K562 (cell line): Measurements from ENCODE around the gene COPS6. TPM values are rescaled to one million over a fixed set of nuclear protein-coding genes. Genes with fewer than 3 reads are reported as not detected.

Source experiments
- ATAC-seq: fragments of 200-7000 bp; cut with Tn5 transposase; 3 replicates; pipeline ENCODE4 v1.9.1; 2020; ENCODE audit warnings: moderate library complexity
- BruUV-seq: library from RNA; stranded (reverse); fragments of 400-500 nt; replicated peaks from 2 replicates; lab custom pipeline; 2021; lab: Mats Ljungman, UMichigan
- CTCF ChIA-PET: fragments of 300-600 bp; formaldehyde crosslinking; extraction: SDS; loops from one replicate; lab custom pipeline; 2021; ENCODE audit warnings: low intra/inter-chr PET ratio; lab: Yijun Ruan, JAX
- POLR2A ChIA-PET: fragments of 300-600, 350-650 bp; sonication (Branson Sonifier 250); formaldehyde crosslinking; extraction: SDS; loops from one replicate; lab custom pipeline; 2021; ENCODE audit warnings: antibody characterized with exemption, inconsistent platforms; lab: Yijun Ruan, JAX
- DNase-seq, 4 experiments: peaks; one replicate each; pipeline versions ENCODE4 v3.0.0 to v3.0.0-alpha.2; 2011 to 2018; ENCODE audit warnings: low spot score in 3 of 4, mixed read lengths in 3 of 4; ENCODE audit errors: extremely low read depth in 1 of 4
- FAIRE-seq: peaks from 2 replicates; lab custom pipeline; 2011; peaks lifted over from hg19 to GRCh38; lab: Jason Lieb, UNC
- H2AFZ ChIP-seq: 2 replicates; pipeline ENCODE4 v1.6.0; 2011; ENCODE audit warnings: low read depth, low read length, control low read depth, inconsistent platforms
- H3K27ac ChIP-seq: fragments of 200-600 bp; 3 replicates; pipeline ENCODE4 v1.8.0; 2011; ENCODE audit warnings: low read depth, mild to moderate bottlenecking, control low read depth, inconsistent platforms, low read length, moderate library complexity, mixed read lengths; ENCODE audit errors: extremely low read depth
- H3K27me3 ChIP-seq, 2 experiments: fragments of 300-600 bp in 1 of 2; 2 replicates in 1 of 2; 3 replicates in 1 of 2; pipeline versions ENCODE4 v1.6.0 to v1.8.0; 2011; ENCODE audit warnings: inconsistent platforms in 2 of 2, low read length in 2 of 2, mild to moderate bottlenecking in 1 of 2, mixed read lengths in 1 of 2, moderate library complexity in 1 of 2; ENCODE audit not compliant: control insufficient read depth in 2 of 2, insufficient read depth in 2 of 2
- H3K36me3 ChIP-seq: fragments of 300-600 bp; 3 replicates; pipeline ENCODE4 v1.8.0; 2011; ENCODE audit warnings: mild to moderate bottlenecking, low read length, inconsistent platforms; ENCODE audit not compliant: control insufficient read depth, insufficient read depth
- H3K4me1 ChIP-seq, 2 experiments: fragments of 200-600 bp in 1 of 2; replicated peaks in 1 of 2; 2 replicates in 1 of 2; 3 replicates in 1 of 2; pipeline versions ENCODE4 v1.5.1 to v1.8.0; 2011; ENCODE audit warnings: inconsistent platforms in 2 of 2, low read length in 2 of 2, mild to moderate bottlenecking in 1 of 2, mixed read lengths in 1 of 2, moderate library complexity in 1 of 2; ENCODE audit not compliant: control insufficient read depth in 2 of 2, insufficient read depth in 2 of 2
- H3K4me2 ChIP-seq: 2 replicates; pipeline ENCODE4 v1.6.1; 2011; ENCODE audit warnings: low read length, control low read depth, inconsistent platforms, mixed read lengths; ENCODE audit not compliant: insufficient read depth
- H3K4me3 ChIP-seq: fragments of 200-600 bp; sonication (generic), shearing (Covaris generic); 2 replicates; pipeline ENCODE4 v1.5.1; 2016; ENCODE audit warnings: control low read depth, inconsistent platforms
- H3K79me2 ChIP-seq: fragments of 200-600 bp; 3 replicates; pipeline ENCODE4 v1.8.0; 2011; ENCODE audit warnings: low read length, inconsistent platforms; ENCODE audit not compliant: control insufficient read depth, insufficient read depth
- H3K9ac ChIP-seq, 2 experiments: 2 replicates each; pipeline versions ENCODE4 v1.6.0 to v1.6.1; 2011; ENCODE audit warnings: low read depth in 2 of 2, low read length in 2 of 2, control low read depth in 1 of 2, inconsistent platforms in 1 of 2, mild to moderate bottlenecking in 1 of 2, mixed read lengths in 1 of 2; ENCODE audit not compliant: insufficient read depth in 1 of 2
- H3K9me1 ChIP-seq: one replicate; pipeline ENCODE4 v1.6.0; 2011; ENCODE audit warnings: inconsistent platforms, mild to moderate bottlenecking, low read length, moderate library complexity; ENCODE audit not compliant: control insufficient read depth, insufficient read depth
- H3K9me3 ChIP-seq: replicated peaks from 2 replicates; pipeline ENCODE4 v1.5.1; 2011; ENCODE audit warnings: low read depth, low read length, inconsistent platforms; ENCODE audit not compliant: control insufficient read depth, insufficient read depth
- H4K20me1 ChIP-seq: replicated peaks from 2 replicates; pipeline ENCODE4 v1.6.1; 2011; ENCODE audit warnings: low read length, inconsistent platforms, mixed read lengths; ENCODE audit not compliant: control insufficient read depth, insufficient read depth
- DNMT1 ChIP-seq: fragments of 450-650 bp; IDR thresholded peaks from 2 replicates; pipeline ENCODE4 v1.6.1; 2016; ENCODE audit warnings: antibody characterized with exemption, mild to moderate bottlenecking
- MEF2A ChIP-seq: IDR thresholded peaks from 2 replicates; pipeline ENCODE4 v1.6.1; 2011; ENCODE audit warnings: low read depth, mild to moderate bottlenecking, low read length, moderate library complexity; ENCODE audit not compliant: control insufficient read depth
- NFIC ChIP-seq: fragments of 450-650 bp; IDR thresholded peaks from 2 replicates; pipeline ENCODE4 v1.6.1; 2017; ENCODE audit warnings: mild to moderate bottlenecking, inconsistent platforms
- NR2C1 ChIP-seq, 2 experiments: fragments of 450-650 bp; IDR thresholded peaks; 2 replicates each; pipeline ENCODE4 v1.6.1; 2017; ENCODE audit warnings: mild to moderate bottlenecking in 2 of 2, antibody characterized with exemption in 1 of 2, inconsistent platforms in 1 of 2, missing compliant biosample characterization in 1 of 2, missing genetic modification characterization in 1 of 2
- PML ChIP-seq: IDR thresholded peaks from 2 replicates; pipeline ENCODE4 v1.6.1; 2012; ENCODE audit warnings: low read length, inconsistent platforms
- POLR2A ChIP-seq: fragments of 450-650 bp; conservative IDR thresholded peaks from 2 replicates; pipeline ENCODE4 v1.6.1; 2016
- POLR2AphosphoS5 ChIP-seq: IDR thresholded peaks from 2 replicates; pipeline ENCODE4 v1.6.1; 2011; ENCODE audit warnings: mild to moderate bottlenecking, low read depth, low read length, moderate library complexity; ENCODE audit not compliant: control insufficient read depth, insufficient read depth
- POLR2B ChIP-seq: fragments of 450-650 bp; IDR thresholded peaks from 2 replicates; pipeline ENCODE4 v1.6.1; 2018; ENCODE audit warnings: low read depth; ENCODE audit not compliant: partially characterized antibody
- PRDM10 ChIP-seq: fragments of 450-650 bp; IDR thresholded peaks from 2 replicates; pipeline ENCODE4 v1.6.1; 2018; ENCODE audit not compliant: partially characterized antibody
- SUPT5H ChIP-seq: fragments of 450-650 bp; IDR thresholded peaks from 2 replicates; pipeline ENCODE4 v1.6.1; 2016
- XRCC5 ChIP-seq: fragments of 200-400 bp; formaldehyde crosslinking; IDR thresholded peaks from 2 replicates; pipeline ENCODE4 v1.6.1; 2017; ENCODE audit warnings: low read depth, mild to moderate bottlenecking, low read length
- ZNF583 ChIP-seq: fragments of 250-450 bp; sonication (Bioruptor Pico); IDR thresholded peaks from 2 replicates; pipeline ENCODE4 v1.4.0; 2020
- ZNF780A ChIP-seq: fragments of 250-450 bp; sonication (Bioruptor Pico); IDR thresholded peaks from 2 replicates; pipeline ENCODE4 v1.5.0; 2021; ENCODE audit warnings: mild to moderate bottlenecking
- WGBS: fragments of 100-300 bp; shearing (Covaris generic); methylation state at CpG from one replicate; pipeline ENCODE4 v1.1.6; 2016; ENCODE audit warnings: low coverage, mixed read lengths; ENCODE audit not compliant: insufficient coverage; ENCODE audit errors: missing lambda C conversion rate; 5-methylcytosine and 5-hydroxymethylcytosine counted together
- in situ Hi-C: fragments of 300-500 bp; cut with MboI; formaldehyde crosslinking; loops from 4 replicates; pipeline ENCODE4 v1.15.0; 2018; ENCODE audit warnings: inconsistent platforms, mixed read lengths
- intact Hi-C: fragments of 100-400 bp; cut with micrococcal nuclease; formaldehyde crosslinking; loops from 2 replicates; pipeline ENCODE4 v1.14.2; 2022
- polyA plus RNA-seq, 8 experiments: library from polyadenylated mRNA; depleted of rRNA in 4 of 8; stranded (reverse) in 5 of 8; unstranded in 3 of 8; fragments of >200 nt; fragmentation: Nextera tagmentation in 2 of 8; fragmentation: Illumina TruSeq in 1 of 8; extraction: Ambion mirVana in 2 of 8; extraction: Trizol in 1 of 8; gene quantifications; 2 replicates each; pipeline versions ENCODE4 v1.2.1 to v1.2.3, GENCODE V29; 2011 to 2014; ENCODE audit warnings: inconsistent platforms in 1 of 8, missing spikeins in 1 of 8
- total RNA-seq, 7 experiments: library from RNA; depleted of rRNA in 6 of 7; stranded (reverse); fragments of >200 nt in 6 of 7; fragmentation: Illumina TruSeq in 2 of 7; extraction: Trizol in 2 of 7; gene quantifications; 2 replicates each; pipeline versions ENCODE4 v1.2.1 to v1.2.3, GENCODE V29; 2011 to 2021; ENCODE audit warnings: low replicate concordance in 1 of 7
- TF ChIP-seq, protein P1 (sequence below): sonication (generic); formaldehyde crosslinking; IDR thresholded peaks from 2 replicates; pipeline ENCODE4 v1.8.1; 2023; ENCODE audit warnings: mild to moderate bottlenecking, missing genetic modification reagents
- TF ChIP-seq, protein P2 (sequence below): fragments of 250-450 bp; sonication (Bioruptor Pico); IDR thresholded peaks from 2 replicates; pipeline ENCODE4 v1.5.0; 2020; ENCODE audit warnings: mild to moderate bottlenecking

The COPS6 gene
- total and polyA plus RNA-seq, 9 of the 15 experiments (the other 6 are each of a cell fraction or from before 2014, with no cell fraction given): 63.0 to 331 (median 168) TPM

DNA sequence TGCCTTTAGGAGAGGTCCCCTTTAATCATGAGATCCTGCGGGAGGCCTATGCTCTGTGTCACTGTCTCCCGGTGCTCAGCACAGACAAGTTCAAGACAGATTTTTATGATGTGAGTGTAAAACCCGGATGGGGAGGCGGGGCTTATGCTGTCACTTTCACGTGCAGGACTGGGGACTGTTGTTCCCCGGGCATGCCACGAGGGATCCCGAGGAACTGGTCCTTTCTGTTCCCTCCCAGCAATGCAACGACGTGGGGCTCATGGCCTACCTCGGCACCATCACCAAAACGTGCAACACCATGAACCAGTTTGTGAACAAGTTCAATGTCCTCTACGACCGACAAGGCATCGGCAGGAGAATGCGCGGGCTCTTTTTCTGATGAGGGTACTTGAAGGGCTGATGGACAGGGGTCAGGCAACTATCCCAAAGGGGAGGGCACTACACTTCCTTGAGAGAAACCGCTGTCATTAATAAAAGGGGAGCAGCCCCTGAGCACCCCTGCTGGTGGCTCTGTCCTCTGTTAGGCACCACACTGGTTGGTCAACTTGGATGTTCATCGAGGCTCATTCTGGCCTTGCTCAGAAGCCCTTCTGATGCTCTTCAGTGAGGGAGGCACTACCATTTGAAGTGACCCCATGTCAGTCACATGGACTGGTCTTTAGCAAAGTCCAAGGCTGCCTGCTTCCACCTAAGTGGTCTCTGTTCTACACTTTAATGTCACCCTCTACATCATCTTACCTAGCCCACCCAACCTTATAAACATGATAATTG lies 2.8 kb downstream of the COPS6 start (continued):
- TF ChIP-seq PRDM10 (peak; percentile 24), XRCC5 (0 out of 2 replicates have a peak, but pooled peaks have one; percentile 61)
- TF ChIP-seq, all 486 proteins: peak for 44

GRCh38 chr7:100093054-100093453 lies 4.3 kb downstream of the COPS6 start:
- no peak for FAIRE-seq
- peak overlapping the region in 1 of 2 experiments; percentile 61; a peak in 2 of 4 replicates for H3K9ac ChIP-seq
- intact Hi-C loops: no loop called here
- ChIA-PET POLR2A (interaction anchor here (0.8 to 7.9 kb wide), 5 partner anchors 8 to 533 kb away, joined by 4 to 115 read pairs (median 10); partner anchors contain the start of genes AP4M1 and MCM7), CTCF (no interaction called here)
- H3K27ac ChIP-seq: no peak overlapping the region; the same call in 2 of the 3 replicates
- 82% methylated on average over 8 of the region's 8 CpGs for whole genome bisulfite sequencing
- BruUV-seq: TSS peak; percentile 52
- DNase-seq: no peak
- no peaks in the 10 kb centered on the region for H3K9me3 ChIP-seq
- H3K79me2 ChIP-seq: peaks cover 38% of the 10 kb centered on the region
- H3K27me3 ChIP-seq: no peaks in the 10 kb centered on the region
- peaks cover 83% of the 10 kb centered on the region for H3K36me3 ChIP-seq
- H4K20me1 ChIP-seq: peaks cover 36% of the 10 kb centered on the region
- H3K4me3 ChIP-seq: no peak overlapping the region
- peaks cover 14 to 26% of the 10 kb centered on the region in 2 experiments for H3K4me1 ChIP-seq
- H3K4me2 ChIP-seq: no peak overlapping the region
- ATAC-seq: peak; percentile 0; the same call in 1 of the 3 replicates
- no peaks in the 10 kb centered on the region for H3K9me1 ChIP-seq
- no peak overlapping the region for H2AFZ ChIP-seq
- in situ Hi-C loops: no loop called here
- TF ChIP-seq POLR2B: no peak
- TF ChIP-seq MEF2A: no peak
- TF ChIP-seq POLR2A: peak; percentile 37
- TF ChIP-seq, protein P1, sequence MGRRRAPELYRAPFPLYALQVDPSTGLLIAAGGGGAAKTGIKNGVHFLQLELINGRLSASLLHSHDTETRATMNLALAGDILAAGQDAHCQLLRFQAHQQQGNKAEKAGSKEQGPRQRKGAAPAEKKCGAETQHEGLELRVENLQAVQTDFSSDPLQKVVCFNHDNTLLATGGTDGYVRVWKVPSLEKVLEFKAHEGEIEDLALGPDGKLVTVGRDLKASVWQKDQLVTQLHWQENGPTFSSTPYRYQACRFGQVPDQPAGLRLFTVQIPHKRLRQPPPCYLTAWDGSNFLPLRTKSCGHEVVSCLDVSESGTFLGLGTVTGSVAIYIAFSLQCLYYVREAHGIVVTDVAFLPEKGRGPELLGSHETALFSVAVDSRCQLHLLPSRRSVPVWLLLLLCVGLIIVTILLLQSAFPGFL: no peak
- TF ChIP-seq, protein P2, sequence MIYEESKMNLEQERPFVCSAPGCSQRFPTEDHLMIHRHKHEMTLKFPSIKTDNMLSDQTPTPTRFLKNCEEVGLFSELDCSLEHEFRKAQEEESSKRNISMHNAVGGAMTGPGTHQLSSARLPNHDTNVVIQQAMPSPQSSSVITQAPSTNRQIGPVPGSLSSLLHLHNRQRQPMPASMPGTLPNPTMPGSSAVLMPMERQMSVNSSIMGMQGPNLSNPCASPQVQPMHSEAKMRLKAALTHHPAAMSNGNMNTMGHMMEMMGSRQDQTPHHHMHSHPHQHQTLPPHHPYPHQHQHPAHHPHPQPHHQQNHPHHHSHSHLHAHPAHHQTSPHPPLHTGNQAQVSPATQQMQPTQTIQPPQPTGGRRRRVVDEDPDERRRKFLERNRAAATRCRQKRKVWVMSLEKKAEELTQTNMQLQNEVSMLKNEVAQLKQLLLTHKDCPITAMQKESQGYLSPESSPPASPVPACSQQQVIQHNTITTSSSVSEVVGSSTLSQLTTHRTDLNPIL (CRISPR knock-in tag): no peak
- TF ChIP-seq PML: 0 out of 2 replicates have a peak, but pooled peaks have one; percentile 16
- TF ChIP-seq NFIC: 0 out of 2 replicates have a peak, but pooled peaks have one; percentile 7
- TF ChIP-seq ZNF780A (CRISPR knock-in tag): no peak
- no peak for TF ChIP-seq DNMT1
- TF ChIP-seq NR2C1 (IDR thresholded peaks at IDR 0.05): no peak
- no peak for TF ChIP-seq NR2C1 (tag; IDR thresholded peaks at IDR 0.05)
- no peak for TF ChIP-seq ZNF583 (CRISPR knock-in tag)
- TF ChIP-seq POLR2AphosphoS5: peak; percentile 69; the same call in 1 of the 2 replicates
- TF ChIP-seq SUPT5H: 0 out of 2 replicates have a peak, but pooled peaks have one; percentile 14
